Spleen (tissue), 11 donors: ENCODE data around the gene PAPOLB. TPM values are rescaled to one million over a fixed set of nuclear protein-coding genes. Genes with fewer than 3 reads are reported as not detected.

Experiments used
- DNase-seq: peaks from one replicate; pipeline ENCODE4 v3.0.0-alpha.2; 2020
- H3K27ac ChIP-seq, 8 donors: fragments of 200-600 bp; sonication (generic) in 7 of 8; 1 replicate in 4 of 8; 2 replicates in 4 of 8; pipeline versions ENCODE4 v1.5.0 to v1.8.0; 2016 to 2021; ENCODE audit warnings: inconsistent platforms in 4 of 8, mild to moderate bottlenecking in 4 of 8, moderate library complexity in 1 of 8
- H3K27me3 ChIP-seq, 7 donors: fragments of 200-600 bp; sonication (generic) in 6 of 7; replicated peaks in 1 of 7; 1 replicate in 4 of 7; 2 replicates in 3 of 7; pipeline versions ENCODE4 v1.5.0 to v1.8.0; 2016 to 2021; ENCODE audit warnings: inconsistent platforms in 3 of 7, mild to moderate bottlenecking in 1 of 7
- H3K36me3 ChIP-seq, 6 donors: fragments of 200-600 bp; sonication (generic) in 5 of 6; 1 replicate in 4 of 6; 2 replicates in 2 of 6; pipeline versions ENCODE4 v1.5.0 to v1.8.0; 2016 to 2021; ENCODE audit warnings: inconsistent platforms in 2 of 6
- H3K4me1 ChIP-seq, 6 donors: fragments of 200-600 bp; sonication (generic) in 5 of 6; 1 replicate in 3 of 6; 2 replicates in 3 of 6; pipeline versions ENCODE4 v1.5.0 to v1.8.0; 2016 to 2021; ENCODE audit warnings: inconsistent platforms in 3 of 6
- H3K4me3 ChIP-seq, 8 donors: fragments of 200-600 bp; sonication (generic) in 7 of 8; 1 replicate in 4 of 8; 2 replicates in 4 of 8; pipeline versions ENCODE4 v1.5.0 to v1.8.0; 2016 to 2021; ENCODE audit warnings: inconsistent platforms in 4 of 8, mild to moderate bottlenecking in 4 of 8, moderate library complexity in 2 of 8
- H3K9me3 ChIP-seq, 8 donors: fragments of 200-600 bp; sonication (generic) in 7 of 8; 1 replicate in 4 of 8; 2 replicates in 4 of 8; pipeline versions ENCODE4 v1.5.0 to v1.8.0; 2016 to 2021; ENCODE audit warnings: inconsistent platforms in 4 of 8
- POLR2A ChIP-seq, 3 donors: fragments of 450-650 bp; IDR thresholded peaks; one replicate each; pipeline ENCODE4 v1.5.1; 2017; ENCODE audit warnings: antibody characterized with exemption in 3 of 3, mild to moderate bottlenecking in 1 of 3
- POLR2AphosphoS5 ChIP-seq, 3 donors: sonication (generic); formaldehyde crosslinking; IDR thresholded peaks; one replicate each; pipeline ENCODE4 v1.5.1; 2017; ENCODE audit warnings: antibody characterized with exemption in 3 of 3
- WGBS, 5 donors: extraction: QIAGEN DNeasy Blood & Tissue Kit in 3 of 5; methylation state at CpG; one replicate each; pipeline versions ENCODE4 v1.1.5 to v1.1.7; 2013 to 2018; 5-methylcytosine and 5-hydroxymethylcytosine counted together
- intact Hi-C: fragments of 100-400 bp; cut with DNase I; formaldehyde crosslinking; loops from one replicate; pipeline ENCODE4 v1.15.0; 2023; ENCODE audit warnings: low total_unique reads
- polyA plus RNA-seq, 3 donors: library from polyadenylated mRNA; stranded (reverse); fragments of 200-250 nt; gene quantifications; one replicate each; pipeline ENCODE4 v1.2.1, GENCODE V29; 2013
- total RNA-seq, 7 donors: library from RNA; depleted of rRNA in 3 of 7; stranded (reverse); fragments of >200 nt in 3 of 7; fragmentation: NEBNext Ultra II Directional in 4 of 7; extraction: Animal tissue kit (Norgen Biotek cat#: 25700) in 4 of 7; gene quantifications; one replicate each; pipeline versions ENCODE4 v1.1.0 to v1.2.1, GENCODE V29; 2016 to 2021
- TF ChIP-seq, protein P1 (sequence below), 11 experiments: fragments of 200-600 bp in 7 of 11; fragments of 450-650 bp in 4 of 11; sonication (generic) in 4 of 11; IDR thresholded peaks in 8 of 11; conservative IDR thresholded peaks in 3 of 11; 1 replicate in 7 of 11; 2 replicates in 4 of 11; pipeline versions ENCODE4 v1.4.0 to v1.8.0; 2016 to 2021; ENCODE audit warnings: antibody characterized with exemption in 11 of 11, inconsistent platforms in 4 of 11, mild to moderate bottlenecking in 1 of 11
- donor health status: healthy with polysubstance abuse.
- donor health status: DM: no; HTN: no; CAD: no; lungs with moderate emphysema.
- donor health status: DM: no; HTN: no; CAD: no.
- donor health status: Bipolar disorder and iron deficiency.
- donor health status: healthy.
- donor health status: DM: no; HTN: no; CAD: no.
- donor health status: DM: yes; HTN: yes; CAD: no.

PAPOLB gene
- total and polyA plus RNA-seq, 10 donors, result 0.15 to 0.34 (median 0.26) TPM; not detected in 7

DNA sequence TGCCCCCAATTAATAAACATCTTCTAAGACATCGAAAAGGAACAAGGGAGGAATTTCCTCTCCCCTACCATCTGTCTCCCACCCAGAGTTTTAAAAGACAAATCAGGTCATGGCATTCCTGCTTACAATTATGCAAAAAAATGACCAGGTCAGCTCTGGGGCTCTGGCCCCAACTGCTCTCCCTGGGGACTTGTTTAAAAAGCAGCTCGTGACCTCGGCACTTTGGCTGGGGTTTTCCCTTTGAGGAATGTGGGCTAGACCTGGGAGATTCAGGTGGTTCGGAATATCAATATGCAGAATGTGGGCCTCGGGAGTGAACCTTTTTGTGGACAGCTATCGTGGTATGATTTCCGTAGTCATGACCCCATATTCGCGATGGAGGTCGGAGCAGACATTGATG lies 22.3 kb upstream of the PAPOLB start:
- WGBS, 5 donors, result 81 to 83% (median 82%) methylated on average over 10 of the region's 10 CpGs
- TF ChIP-seq POLR2A (IDR thresholded peaks at IDR 0.05), result no peak
- TF ChIP-seq, protein P1, sequence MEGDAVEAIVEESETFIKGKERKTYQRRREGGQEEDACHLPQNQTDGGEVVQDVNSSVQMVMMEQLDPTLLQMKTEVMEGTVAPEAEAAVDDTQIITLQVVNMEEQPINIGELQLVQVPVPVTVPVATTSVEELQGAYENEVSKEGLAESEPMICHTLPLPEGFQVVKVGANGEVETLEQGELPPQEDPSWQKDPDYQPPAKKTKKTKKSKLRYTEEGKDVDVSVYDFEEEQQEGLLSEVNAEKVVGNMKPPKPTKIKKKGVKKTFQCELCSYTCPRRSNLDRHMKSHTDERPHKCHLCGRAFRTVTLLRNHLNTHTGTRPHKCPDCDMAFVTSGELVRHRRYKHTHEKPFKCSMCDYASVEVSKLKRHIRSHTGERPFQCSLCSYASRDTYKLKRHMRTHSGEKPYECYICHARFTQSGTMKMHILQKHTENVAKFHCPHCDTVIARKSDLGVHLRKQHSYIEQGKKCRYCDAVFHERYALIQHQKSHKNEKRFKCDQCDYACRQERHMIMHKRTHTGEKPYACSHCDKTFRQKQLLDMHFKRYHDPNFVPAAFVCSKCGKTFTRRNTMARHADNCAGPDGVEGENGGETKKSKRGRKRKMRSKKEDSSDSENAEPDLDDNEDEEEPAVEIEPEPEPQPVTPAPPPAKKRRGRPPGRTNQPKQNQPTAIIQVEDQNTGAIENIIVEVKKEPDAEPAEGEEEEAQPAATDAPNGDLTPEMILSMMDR (IDR thresholded peaks at IDR 0.05 in 8 of 11, conservative IDR thresholded peaks at IDR 0.05 in 3 of 11), result no peak
- TF ChIP-seq POLR2AphosphoS5 (IDR thresholded peaks at IDR 0.05), result no peak
- H3K4me3 ChIP-seq, result peak overlapping the region in 1 of 8 donors; percentile 70
- peaks cover 0 to 4% (median 0%) of the 10 kb centered on the region in 8 donors for H3K9me3 ChIP-seq
- peaks cover 0 to 26% (median 16%) of the 10 kb centered on the region in 6 donors for H3K4me1 ChIP-seq
- H3K27me3 ChIP-seq, result peaks cover 0 to 94% (median 22%) of the 10 kb centered on the region in 7 donors
- intact Hi-C loops, result no loop called here
- no peak overlapping the region for H3K27ac ChIP-seq
- DNase-seq, result no peak
- H3K36me3 ChIP-seq, result no peaks in the 10 kb centered on the region

DNA sequence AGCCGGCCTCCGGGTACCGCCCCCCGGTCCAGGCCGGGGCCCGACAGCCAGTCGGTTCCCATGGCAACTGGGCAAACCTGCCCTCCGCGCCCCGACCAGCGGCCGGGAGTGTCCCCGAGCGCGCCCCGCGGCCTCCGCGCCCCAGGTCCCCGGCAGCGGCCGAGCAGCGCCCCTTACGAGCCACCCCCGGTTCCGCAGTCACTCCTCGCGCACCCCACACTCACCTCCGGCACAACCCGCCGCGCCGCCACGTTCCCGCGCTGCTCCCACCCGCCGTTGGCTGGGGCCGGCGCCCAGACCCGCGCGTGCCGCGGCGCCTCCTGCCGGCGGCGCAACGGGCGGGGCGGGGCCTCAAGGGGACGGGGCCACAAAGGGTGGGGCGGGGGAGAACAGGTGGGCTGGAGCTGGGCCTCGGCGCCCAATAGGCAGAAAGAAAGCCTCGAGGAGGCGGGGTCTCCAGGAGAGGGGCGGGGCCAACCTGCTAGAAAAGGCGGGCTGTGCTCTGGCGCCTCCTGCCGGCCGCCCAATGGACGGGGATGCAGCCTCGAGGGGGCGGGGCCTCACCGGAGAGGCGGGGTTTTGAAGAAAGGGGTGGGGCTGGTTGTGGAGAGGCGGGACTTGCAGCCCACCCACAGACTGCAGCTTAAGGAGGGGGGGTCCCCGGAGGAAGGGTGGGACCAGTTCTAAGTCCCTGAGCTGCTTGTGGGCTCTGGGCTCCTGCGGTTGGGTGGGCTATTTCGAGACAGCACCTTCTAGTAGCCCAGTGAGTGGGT lies 21.7 kb upstream of the PAPOLB start, which contains the start of gene RADIL:
RADIL (minus strand) TSS at position 345 of the 773 bp plus-strand sequence. CDS start 5,577 bp downstream, outside the sequence.
- 5 to 12% (median 7%) methylated on average over 18 to 72 of the region's 72 CpGs for WGBS, 5 donors
- Histone ChIP-seq H3K27ac (peak within 1 kb of the TSS in 7 of 8 donors; percentile 15 to 64 (median 52)), H3K4me1 (peaks cover 0 to 26% (median 16%) of the 10 kb centered on the region in 6 donors), H3K4me3 (peak within 1 kb of the TSS; percentile 22 to 70 (median 44)), H3K27me3 (peaks cover 0 to 94% (median 22%) of the 10 kb centered on the region in 7 donors), H3K9me3 (peaks cover 0 to 4% (median 0%) of the 10 kb centered on the region in 8 donors), H3K36me3 (no peaks in the 10 kb centered on the region)
- DNase-seq, result peak; percentile 85
- intact Hi-C loops, result no loop called here
- TF ChIP-seq, protein P1 (IDR thresholded peaks at IDR 0.05 in 8 of 11, conservative IDR thresholded peaks at IDR 0.05 in 3 of 11), result peak; percentile 16 to 83 (median 59)
- TF ChIP-seq POLR2A (IDR thresholded peaks at IDR 0.05) (no peak), POLR2AphosphoS5 (IDR thresholded peaks at IDR 0.05) (peak in 2 of 3 donors; percentile 21 to 34)

DNA sequence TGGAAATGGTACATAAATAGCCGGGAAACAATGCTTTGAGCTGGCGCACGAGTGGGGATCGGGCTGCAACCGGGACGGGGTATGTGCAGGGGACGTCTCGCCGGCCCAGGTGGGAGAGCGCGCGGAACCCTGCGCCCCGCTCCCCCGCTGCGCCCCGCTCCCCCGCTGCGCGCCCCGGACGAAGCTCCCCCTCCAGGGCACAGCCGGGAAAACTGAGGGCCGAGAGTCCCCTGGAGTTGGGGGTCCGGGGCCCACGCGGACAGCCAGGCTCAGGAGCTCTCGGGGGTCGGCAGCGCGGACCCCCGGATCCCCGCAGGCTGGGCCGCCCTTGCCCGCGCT lies 21.2 kb upstream of the PAPOLB start:
- peaks cover 0 to 94% (median 22%) of the 10 kb centered on the region in 7 donors for H3K27me3 ChIP-seq
- WGBS, 5 donors, result 3 to 13% (median 4%) methylated on average over 3 to 36 of the region's 36 CpGs
- H3K9me3 ChIP-seq, result peaks cover 0 to 4% (median 0%) of the 10 kb centered on the region in 8 donors
- no peak for DNase-seq
- intact Hi-C loops, result no loop called here
- no peaks in the 10 kb centered on the region for H3K36me3 ChIP-seq
- peak overlapping the region; percentile 22 to 70 (median 44) for H3K4me3 ChIP-seq
- H3K27ac ChIP-seq, result peak overlapping the region in 4 of 8 donors; percentile 50 to 64 (median 56)
- TF ChIP-seq POLR2AphosphoS5 (IDR thresholded peaks at IDR 0.05), result no peak
- H3K4me1 ChIP-seq, result peaks cover 0 to 26% (median 16%) of the 10 kb centered on the region in 6 donors

DNA sequence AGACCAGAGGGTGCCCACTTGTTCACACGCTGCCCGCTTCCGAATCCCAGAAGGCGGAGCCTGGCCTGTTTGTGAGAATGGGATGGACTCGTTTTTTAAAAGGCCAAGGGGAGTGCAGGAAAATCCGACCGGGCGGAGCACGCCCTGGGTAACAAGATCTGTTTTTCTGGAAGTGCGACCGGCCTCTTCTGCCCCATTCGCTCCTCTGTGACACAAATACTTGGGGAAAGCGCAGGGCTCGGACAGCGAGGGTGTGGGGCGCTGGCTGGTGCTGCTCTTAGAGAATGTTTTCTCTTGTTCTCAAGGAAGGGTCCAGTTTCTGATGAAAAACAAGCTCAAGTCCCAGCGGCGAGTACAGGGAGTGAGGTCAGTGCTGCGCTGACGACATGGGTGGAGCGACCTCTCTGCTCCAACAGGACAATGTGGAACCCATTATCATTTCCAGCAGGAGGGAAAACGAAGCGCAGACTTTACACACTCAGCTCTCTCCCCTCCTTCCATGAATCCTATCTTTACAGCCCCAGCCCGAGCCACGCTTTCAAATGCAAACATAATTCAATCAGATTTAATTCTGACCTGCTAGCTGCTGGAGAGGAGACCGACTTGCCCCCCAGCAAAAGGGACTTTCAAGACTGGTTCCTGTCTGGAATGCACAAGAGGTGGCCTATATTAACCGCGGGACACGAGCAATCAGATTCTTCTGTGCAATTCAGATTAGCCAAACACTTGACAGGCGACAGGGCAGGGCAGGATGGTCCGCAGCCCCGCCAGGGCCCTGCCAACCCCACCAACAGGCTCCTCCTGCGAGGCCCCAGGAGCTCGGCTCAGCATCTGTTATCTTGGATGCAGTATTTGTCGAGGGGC lies 20.6 kb upstream of the PAPOLB start:
- H3K9me3 ChIP-seq, result peaks cover 0 to 4% (median 0%) of the 10 kb centered on the region in 8 donors
- TF ChIP-seq, protein P1 (IDR thresholded peaks at IDR 0.05 in 8 of 11, conservative IDR thresholded peaks at IDR 0.05 in 3 of 11), result no peak
- TF ChIP-seq POLR2A (IDR thresholded peaks at IDR 0.05), result no peak
- TF ChIP-seq POLR2AphosphoS5 (IDR thresholded peaks at IDR 0.05), result peak in 1 of 3 donors; percentile 46
- H3K27me3 ChIP-seq, result peaks cover 0 to 97% (median 22%) of the 10 kb centered on the region in 7 donors
- 9 to 13% (median 10%) methylated on average over 29 to 35 of the region's 35 CpGs for WGBS, 5 donors
- H3K4me1 ChIP-seq, result peaks cover 0 to 26% (median 16%) of the 10 kb centered on the region in 6 donors
- H3K36me3 ChIP-seq, result no peaks in the 10 kb centered on the region
- peak overlapping the region; percentile 22 to 70 (median 44) for H3K4me3 ChIP-seq
- H3K27ac ChIP-seq, result peak overlapping the region in 7 of 8 donors; percentile 15 to 64 (median 52)
- DNase-seq, result no peak
- intact Hi-C loops, result no loop called here
